ENCODE measurements around the gene TP63. TPM values are rescaled to one million over a fixed set of nuclear protein-coding genes. Genes with fewer than 3 reads are reported as not detected.

Gene TP63
- not detected for total RNA-seq

GRCh38 chr3:189631373-189631408, at the start of gene TP63:
TP63 (plus strand) TSS chr3:189631389; CDS start chr3:189631516, 127 bp downstream.
- Histone ChIP-seq H3K4me1 (peaks cover 9% of the 10 kb centered on the region), H3K27ac (no peak within 1 kb of the TSS), H3K36me3 (replicated peaks in 1 of 2; ENCODE audit: insufficient read depth in 1 of 2, low read depth in 2 of 2) (no peaks in the 10 kb centered on the region), H3K9me3 (no peaks in the 10 kb centered on the region), H3K4me3 (no peak within 1 kb of the TSS), H3K27me3 (no peaks in the 10 kb centered on the region)
- ATAC-seq (no peak), DNase-seq (no peak)
- intact Hi-C loops (cut with DNase I), result no loop called here
- TF ChIP-seq POLR2A (IDR thresholded peaks at IDR 0.05) (no peak), CTCF (IDR thresholded peaks at IDR 0.05) (no peak)

- H3K36me3 ChIP-seq (replicated peaks in 1 of 2; ENCODE audit: insufficient read depth in 1 of 2, low read depth in 2 of 2), result no peaks in the 10 kb centered on the region
- H3K9me3 ChIP-seq, result no peaks in the 10 kb centered on the region
- no peak overlapping the region for H3K27ac ChIP-seq
- no peaks in the 10 kb centered on the region for H3K27me3 ChIP-seq
- no peak for TF ChIP-seq CTCF (IDR thresholded peaks at IDR 0.05)
- TF ChIP-seq POLR2A (IDR thresholded peaks at IDR 0.05), result no peak
- ATAC-seq (no peak), DNase-seq (no peak)
- intact Hi-C loops (cut with DNase I), result no loop called here
- WGBS, 2 donors, result 40 to 45% methylated on average over 3 of the region's 3 CpGs
- H3K4me1 ChIP-seq, result no peaks in the 10 kb centered on the region
- no peak overlapping the region for H3K4me3 ChIP-seq
Measured at GRCh38 chr3:189582179-189582578, 49.0 kb upstream of the TP63 start.

- ATAC-seq (no peak), DNase-seq (no peak)
- TF ChIP-seq CTCF (IDR thresholded peaks at IDR 0.05) (no peak), POLR2A (IDR thresholded peaks at IDR 0.05) (no peak)
- intact Hi-C loops (cut with DNase I), result no loop called here
- H3K27ac ChIP-seq, result no peak overlapping the region
- H3K4me3 ChIP-seq, result no peak overlapping the region
- no peaks in the 10 kb centered on the region for H3K36me3 ChIP-seq (replicated peaks in 1 of 2; ENCODE audit: insufficient read depth in 1 of 2, low read depth in 2 of 2)
- no peaks in the 10 kb centered on the region for H3K4me1 ChIP-seq
- WGBS, 2 donors, result 21 to 43% methylated on average over 1 of the region's 1 CpG
- no peaks in the 10 kb centered on the region for H3K9me3 ChIP-seq
- no peaks in the 10 kb centered on the region for H3K27me3 ChIP-seq
Measured at GRCh38 chr3:189584645-189585044, 46.5 kb upstream of the TP63 start.

GRCh38 chr3:189586941-189587663, 44.1 kb upstream of the TP63 start:
- 62 to 69% methylated on average over 7 of the region's 7 CpGs for WGBS, 2 donors
- DNase-seq, result no peak
- H3K27ac ChIP-seq, result no peak overlapping the region
- H3K9me3 ChIP-seq, result no peaks in the 10 kb centered on the region
- H3K4me1 ChIP-seq, result no peaks in the 10 kb centered on the region
- no peaks in the 10 kb centered on the region for H3K36me3 ChIP-seq (replicated peaks in 1 of 2; ENCODE audit: insufficient read depth in 1 of 2, low read depth in 2 of 2)
- no peak for ATAC-seq
- H3K27me3 ChIP-seq, result no peaks in the 10 kb centered on the region
- intact Hi-C loops (cut with DNase I), result no loop called here
- TF ChIP-seq POLR2A (IDR thresholded peaks at IDR 0.05), result no peak
- no peak for TF ChIP-seq CTCF (IDR thresholded peaks at IDR 0.05)
- H3K4me3 ChIP-seq, result no peak overlapping the region

GRCh38 chr3:189587664-189588040, 43.5 kb upstream of the TP63 start:
- H3K27me3 ChIP-seq, result no peaks in the 10 kb centered on the region
- no peaks in the 10 kb centered on the region for H3K4me1 ChIP-seq
- DNase-seq, result no peak
- H3K36me3 ChIP-seq (replicated peaks in 1 of 2; ENCODE audit: insufficient read depth in 1 of 2, low read depth in 2 of 2), result no peaks in the 10 kb centered on the region
- TF ChIP-seq POLR2A (IDR thresholded peaks at IDR 0.05) (no peak), CTCF (IDR thresholded peaks at IDR 0.05) (no peak)
- ATAC-seq, result no peak
- no peak overlapping the region for H3K4me3 ChIP-seq
- no peaks in the 10 kb centered on the region for H3K9me3 ChIP-seq
- intact Hi-C loops (cut with DNase I), result no loop called here
- H3K27ac ChIP-seq, result no peak overlapping the region

Data from body of pancreas (tissue), 4 donors.